Bone marrow (tissue), 2 donors: Measurements from ENCODE around the gene APOO.

ENCODE experiments used
- DNase-seq, 2 donors: peaks; one replicate each; lab custom pipeline; 2025; lab: John Stamatoyannopoulos, UW

APOO gene

GRCh38 chrX:23907498-23908218 is at the start of gene APOO, which contains the start of gene CXorf58:
Gene APOO (minus strand): TSS chrX:23907938. CDS start chrX:23907702, 236 bp downstream.
Gene CXorf58 (plus strand): TSS chrX:23908006. CDS start chrX:23910303, 2,297 bp downstream.
- peak; percentile 66 to 84 for DNase-seq

- DNase-seq = no peak
Observed at GRCh38 chrX:23954396-23954795, 46.7 kb upstream of the APOO start.

GRCh38 chrX:23953908-23954269 is 46.2 kb upstream of the APOO start:
- no peak for DNase-seq

GRCh38 chrX:23952984-23953907 is 45.5 kb upstream of the APOO start:
- DNase-seq = peak; percentile 0 to 54

- no peak for DNase-seq
Observed at GRCh38 chrX:23952391-23952790, 44.7 kb upstream of the APOO start.

GRCh38 chrX:23945206-23945605 is 37.5 kb upstream of the APOO start:
- no peak for DNase-seq

GRCh38 chrX:23944234-23944633 is 36.5 kb upstream of the APOO start:
- DNase-seq = no peak

GRCh38 chrX:23939203-23939602 is 31.5 kb upstream of the APOO start:
- DNase-seq = no peak

- no peak for DNase-seq
Observed at GRCh38 chrX:23938690-23939089, 31.0 kb upstream of the APOO start.

GRCh38 chrX:23937100-23937499 is 29.4 kb upstream of the APOO start:
- no peak for DNase-seq

GRCh38 chrX:23936180-23936579 is 28.4 kb upstream of the APOO start:
- no peak for DNase-seq

- DNase-seq = no peak
Observed at GRCh38 chrX:23935106-23935505, 27.4 kb upstream of the APOO start.

- DNase-seq = no peak
Observed at GRCh38 chrX:23932046-23932445, 24.3 kb upstream of the APOO start.

GRCh38 chrX:23930894-23931604 is 23.3 kb upstream of the APOO start:
- peak in 1 of 2 donors; percentile 62 for DNase-seq

GRCh38 chrX:23926015-23926414 is 18.3 kb upstream of the APOO start:
- no peak for DNase-seq

- no peak for DNase-seq
Observed at GRCh38 chrX:23919706-23920320, 12.1 kb upstream of the APOO start.

GRCh38 chrX:23919148-23919547 is 11.4 kb upstream of the APOO start:
- DNase-seq = no peak

- no peak for DNase-seq
Observed at GRCh38 chrX:23911126-23911835, 3.5 kb upstream of the APOO start.

- DNase-seq = no peak
Observed at GRCh38 chrX:23908219-23909004, 674 bp upstream of the APOO start.

- no peak for DNase-seq
Observed at GRCh38 chrX:23907111-23907497, 634 bp downstream of the APOO start.

GRCh38 chrX:23904096-23904495 is 3.6 kb downstream of the APOO start:
- no peak for DNase-seq
